Panc1 (cell line): ENCODE measurements around the gene FYN. TPM values are rescaled to one million over a fixed set of nuclear protein-coding genes. Genes with fewer than 3 reads are reported as not detected.

Source experiments
- ATAC-seq: fragments of 200-7000 bp; cut with Tn5 transposase; 2 replicates; pipeline ENCODE4 v1.9.1; 2020; ENCODE audit warnings: mild to moderate bottlenecking, moderate library complexity
- BruUV-seq: library from RNA; stranded (reverse); fragments of 400-500 nt; replicated peaks from 2 replicates; lab custom pipeline; 2021; lab: Mats Ljungman, UMichigan
- CTCF ChIA-PET: fragments of 300-600 bp; sonication (Branson Sonifier 250); formaldehyde crosslinking; loops from one replicate; lab custom pipeline; 2022; ENCODE audit warnings: antibody characterized with exemption; lab: Charles Lee
- POLR2A ChIA-PET: fragments of 300-600 bp; sonication (Branson Sonifier 250); formaldehyde crosslinking; loops from one replicate; lab custom pipeline; 2022; ENCODE audit warnings: antibody characterized with exemption; lab: Charles Lee
- DNase-seq: peaks from one replicate; pipeline ENCODE4 v3.0.0-alpha.2; 2010; ENCODE audit warnings: low read depth, low spot score
- H3K27ac ChIP-seq: 2 replicates; pipeline ENCODE4 v1.5.1; 2011; ENCODE audit warnings: mild to moderate bottlenecking, low read length, inconsistent platforms
- H3K27me3 ChIP-seq: fragments of 200-500 bp; sonication (Bioruptor generic); 2 replicates; pipeline ENCODE4 v1.6.0; 2014; ENCODE audit warnings: low read length, inconsistent platforms; ENCODE audit not compliant: control insufficient read depth, insufficient read depth
- H3K36me3 ChIP-seq: fragments of 200-500 bp; sonication (Bioruptor generic); 2 replicates; pipeline ENCODE4 v1.5.1; 2014; ENCODE audit warnings: inconsistent platforms, mild to moderate bottlenecking, low read length, moderate library complexity; ENCODE audit not compliant: control insufficient read depth, insufficient read depth
- H3K4me1 ChIP-seq: 2 replicates; pipeline ENCODE4 v1.5.1; 2011; ENCODE audit warnings: inconsistent platforms, mild to moderate bottlenecking, low read length, moderate library complexity; ENCODE audit not compliant: control insufficient read depth, insufficient read depth
- H3K4me3 ChIP-seq, 2 experiments: 2 replicates each; pipeline ENCODE4 v1.5.1; 2011 to 2012; ENCODE audit warnings: low read depth in 2 of 2, low read length in 2 of 2, mild to moderate bottlenecking in 2 of 2, inconsistent platforms in 1 of 2, moderate library complexity in 1 of 2
- H3K9me3 ChIP-seq: fragments of 200-500 bp; sonication (Bioruptor generic); 2 replicates; pipeline ENCODE4 v1.5.1; 2014; ENCODE audit warnings: low read depth, mild to moderate bottlenecking, inconsistent platforms, low read length, moderate library complexity; ENCODE audit not compliant: control insufficient read depth, insufficient read depth
- CTCF ChIP-seq: fragments of 450-650 bp; IDR thresholded peaks from 2 replicates; pipeline ENCODE4 v1.5.1; 2017; ENCODE audit warnings: mild to moderate bottlenecking
- POLR2AphosphoS5 ChIP-seq: IDR thresholded peaks from 2 replicates; pipeline ENCODE4 v1.6.1; 2012; ENCODE audit warnings: mild to moderate bottlenecking, low read depth, low read length, moderate library complexity
- REST ChIP-seq, 2 experiments: IDR thresholded peaks; 2 replicates each; pipeline ENCODE4 v1.6.1; 2011 to 2012; ENCODE audit warnings: low read depth in 2 of 2, control low read depth in 1 of 2, low read length in 1 of 2, mild to moderate bottlenecking in 1 of 2, moderate library complexity in 1 of 2; ENCODE audit not compliant: insufficient read depth in 1 of 2
- SIN3A ChIP-seq: IDR thresholded peaks from 2 replicates; pipeline ENCODE4 v1.6.1; 2012; ENCODE audit warnings: low read depth, mild to moderate bottlenecking, low read length, moderate library complexity, borderline replicate concordance; ENCODE audit not compliant: insufficient read depth
- TCF7L2 ChIP-seq: IDR thresholded peaks from 2 replicates; pipeline ENCODE4 v1.6.1; 2011; ENCODE audit warnings: mild to moderate bottlenecking, low read depth, low read length, inconsistent platforms
- in situ Hi-C: cut with HindIII; loops from 2 replicates; pipeline ENCODE4 v1.10.0; 2016; ENCODE audit warnings: low sequenced_read_pairs, low pct_unique_long_range_greater_than_20kb
- intact Hi-C: fragments of 100-400 bp; cut with micrococcal nuclease; formaldehyde crosslinking; loops from one replicate; pipeline ENCODE4 v1.10.0; 2022; ENCODE audit not compliant: unreplicated experiment
- total RNA-seq: library from RNA; stranded (reverse); gene quantifications from one replicate; pipeline ENCODE4 v1.2.1, GENCODE V29; 2021; ENCODE audit not compliant: unreplicated experiment

Gene FYN
- total RNA-seq, 1 experiment from 2014 or later, result 4.2 TPM

GRCh38 chr6:111837641-111838500 is 35.4 kb downstream of the FYN start:
- BruUV-seq, result no TSS peak
- no peaks in the 10 kb centered on the region for H3K4me1 ChIP-seq
- H3K4me3 ChIP-seq, result no peak overlapping the region
- intact Hi-C loops (no loop called here), in situ Hi-C loops (no loop called here)
- no peak for TF ChIP-seq TCF7L2
- TF ChIP-seq POLR2AphosphoS5, result no peak
- no peak for TF ChIP-seq REST (IDR thresholded peaks at IDR 0.05; ENCODE audit: insufficient read depth in 1 of 2, low read depth in 2 of 2, low read length in 1 of 2)
- no peak for TF ChIP-seq SIN3A
- TF ChIP-seq CTCF, result no peak
- POLR2A ChIA-PET, result no interaction called here
- no peak overlapping the region for H3K27ac ChIP-seq
- DNase-seq (no peak), ATAC-seq (no peak)
- H3K36me3 ChIP-seq, result no peaks in the 10 kb centered on the region
- no peaks in the 10 kb centered on the region for H3K9me3 ChIP-seq
- CTCF ChIA-PET, result no interaction called here
- H3K27me3 ChIP-seq, result peaks cover 7% of the 10 kb centered on the region; the same call in 1 of the 2 replicates

- Histone ChIP-seq H3K9me3 (no peaks in the 10 kb centered on the region), H3K27me3 (peaks cover 11% of the 10 kb centered on the region), H3K4me1 (no peaks in the 10 kb centered on the region), H3K4me3 (no peak overlapping the region), H3K36me3 (no peaks in the 10 kb centered on the region), H3K27ac (no peak overlapping the region)
- no peak for TF ChIP-seq SIN3A
- TF ChIP-seq CTCF, result no peak
- no peak for TF ChIP-seq TCF7L2
- TF ChIP-seq REST (IDR thresholded peaks at IDR 0.05; ENCODE audit: insufficient read depth in 1 of 2, low read depth in 2 of 2, low read length in 1 of 2), result no peak
- no peak for TF ChIP-seq POLR2AphosphoS5
- intact Hi-C loops, result no loop called here
- no TSS peak for BruUV-seq
- ChIA-PET CTCF (no interaction called here), POLR2A (no interaction called here)
- DNase-seq (no peak), ATAC-seq (no peak)
- in situ Hi-C loops, result no loop called here
Measured at GRCh38 chr6:111837007-111837406, 36.2 kb downstream of the FYN start.
